Upper lobe of left lung (tissue), 6 donors: ENCODE results near the gene ARHGAP15. TPM values are rescaled to one million over a fixed set of nuclear protein-coding genes. Genes with fewer than 3 reads are reported as not detected.
A peak's percentile ranks its signal among the peaks of the same experiment; 100 is the strongest.

Experiments used
- ATAC-seq, 2 donors: fragments of 200-7000 bp; cut with Tn5 transposase; one replicate each; pipeline ENCODE4 v1.9.1; 2022; ENCODE audit warnings: mild to moderate bottlenecking in 2 of 2, moderate library complexity in 2 of 2; ENCODE audit not compliant: low FRiP score in 2 of 2
- DNase-seq, 2 donors: peaks; one replicate each; pipeline ENCODE4 v3.0.0-alpha.2; 2019 to 2020
- H3K27ac ChIP-seq, 4 donors: fragments of 200-600 bp; sonication (generic); one replicate each; pipeline ENCODE4 v1.5.1; 2016 to 2019
- H3K27me3 ChIP-seq, 4 donors: fragments of 200-600 bp; sonication (generic); one replicate each; pipeline ENCODE4 v1.5.1; 2017 to 2019
- H3K36me3 ChIP-seq, 4 donors: fragments of 200-600 bp; sonication (generic); one replicate each; pipeline ENCODE4 v1.5.1; 2016 to 2019
- H3K4me1 ChIP-seq, 4 donors: fragments of 200-600 bp; sonication (generic); one replicate each; pipeline ENCODE4 v1.5.1; 2018 to 2019
- H3K4me3 ChIP-seq, 4 donors: fragments of 200-600 bp; sonication (generic); one replicate each; pipeline ENCODE4 v1.5.1; 2017 to 2019; ENCODE audit warnings: mild to moderate bottlenecking in 2 of 4, moderate library complexity in 1 of 4
- H3K9me3 ChIP-seq, 4 donors: fragments of 200-600 bp; sonication (generic); one replicate each; pipeline ENCODE4 v1.5.1; 2018 to 2019
- CTCF ChIP-seq, 6 experiments: fragments of 450-650 bp in 4 of 6; fragments of 200-600 bp in 2 of 6; sonication (generic) in 2 of 6; IDR thresholded peaks; one replicate each; pipeline ENCODE4 v1.5.1; 2016 to 2019; ENCODE audit warnings: antibody characterized with exemption in 6 of 6
- EP300 ChIP-seq, 4 donors: sonication (generic); formaldehyde crosslinking; IDR thresholded peaks; one replicate each; pipeline ENCODE4 v1.5.1; 2017; ENCODE audit warnings: antibody characterized with exemption in 4 of 4, control low read depth in 2 of 4
- POLR2A ChIP-seq, 4 donors: fragments of 450-650 bp; IDR thresholded peaks; one replicate each; pipeline ENCODE4 v1.5.1; 2016 to 2017; ENCODE audit warnings: antibody characterized with exemption in 4 of 4, mild to moderate bottlenecking in 2 of 4
- POLR2AphosphoS5 ChIP-seq, 2 donors: sonication (generic); formaldehyde crosslinking; IDR thresholded peaks; one replicate each; pipeline ENCODE4 v1.5.1; 2017; ENCODE audit warnings: antibody characterized with exemption in 2 of 2
- WGBS, 2 donors: methylation state at CpG; one replicate each; pipeline ENCODE4 v1.1.5; 2017 to 2018; 5-methylcytosine and 5-hydroxymethylcytosine counted together
- total RNA-seq, 6 donors: library from RNA; depleted of rRNA in 4 of 6; stranded (reverse); fragments of >200 nt in 4 of 6; gene quantifications; one replicate each; pipeline versions ENCODE4 v1.1.0 to v1.2.1, GENCODE V29; 2016 to 2021
- donor health status: DM: no; HTN: no; CAD: no; lungs with moderate emphysema.
- donor health status: DM: no; HTN: yes; CAD: no; lungs with severe emphysema.

The ARHGAP15 gene
- total RNA-seq, 6 donors from 2014 or later: 11.9 to 57.6 (median 17.5) TPM

GRCh38 chr2:143146815-143147530 is 17.8 kb downstream of the ARHGAP15 start:
- 72% methylated on average over 7 of the region's 7 CpGs for WGBS, 2 donors
- ATAC-seq (no peak), DNase-seq (no peak)
- Histone ChIP-seq H3K36me3 (no peaks in the 10 kb centered on the region), H3K9me3 (no peaks in the 10 kb centered on the region), H3K27ac (no peak overlapping the region), H3K27me3 (no peaks in the 10 kb centered on the region), H3K4me3 (no peak overlapping the region), H3K4me1 (peaks cover 0 to 6% (median 3%) of the 10 kb centered on the region in 4 donors)
- no peak for TF ChIP-seq POLR2AphosphoS5 (IDR thresholded peaks at IDR 0.05)
- no peak for TF ChIP-seq CTCF (IDR thresholded peaks at IDR 0.05)
- no peak for TF ChIP-seq EP300 (IDR thresholded peaks at IDR 0.05)
- no peak for TF ChIP-seq POLR2A (IDR thresholded peaks at IDR 0.05)

- DNase-seq: no peak
- ATAC-seq: no peak
- Histone ChIP-seq H3K27ac (no peak overlapping the region), H3K9me3 (no peaks in the 10 kb centered on the region), H3K36me3 (no peaks in the 10 kb centered on the region), H3K4me3 (no peak overlapping the region), H3K4me1 (peaks cover 0 to 6% (median 3%) of the 10 kb centered on the region in 4 donors), H3K27me3 (no peaks in the 10 kb centered on the region)
- TF ChIP-seq CTCF (IDR thresholded peaks at IDR 0.05) (no peak), POLR2AphosphoS5 (IDR thresholded peaks at IDR 0.05) (no peak), EP300 (IDR thresholded peaks at IDR 0.05) (no peak), POLR2A (IDR thresholded peaks at IDR 0.05) (no peak)
Measured at GRCh38 chr2:143148011-143148410, 18.8 kb downstream of the ARHGAP15 start.

- ATAC-seq (no peak), DNase-seq (no peak)
- Histone ChIP-seq H3K9me3 (no peaks in the 10 kb centered on the region), H3K27ac (no peak overlapping the region), H3K36me3 (no peaks in the 10 kb centered on the region), H3K4me1 (peaks cover 0 to 6% (median 3%) of the 10 kb centered on the region in 4 donors), H3K4me3 (no peak overlapping the region), H3K27me3 (no peaks in the 10 kb centered on the region)
- 76 to 79% methylated on average over 5 of the region's 5 CpGs for WGBS, 2 donors
- TF ChIP-seq POLR2AphosphoS5 (IDR thresholded peaks at IDR 0.05): no peak
- TF ChIP-seq EP300 (IDR thresholded peaks at IDR 0.05): no peak
- no peak for TF ChIP-seq CTCF (IDR thresholded peaks at IDR 0.05)
- no peak for TF ChIP-seq POLR2A (IDR thresholded peaks at IDR 0.05)
Measured at GRCh38 chr2:143148757-143149156, 19.5 kb downstream of the ARHGAP15 start.

GRCh38 chr2:143150287-143150686 is 21.1 kb downstream of the ARHGAP15 start:
- H3K27me3 ChIP-seq: no peaks in the 10 kb centered on the region
- WGBS, 2 donors: 48 to 51% methylated on average over 4 of the region's 4 CpGs
- TF ChIP-seq POLR2A (IDR thresholded peaks at IDR 0.05): peak in 1 of 4 donors; percentile 38
- TF ChIP-seq POLR2AphosphoS5 (IDR thresholded peaks at IDR 0.05): no peak
- DNase-seq: no peak
- H3K4me1 ChIP-seq: peaks cover 0 to 6% (median 3%) of the 10 kb centered on the region in 4 donors
- peak in 1 of 2 donors; percentile 75 for ATAC-seq
- H3K9me3 ChIP-seq: no peaks in the 10 kb centered on the region
- H3K27ac ChIP-seq: peak overlapping the region; percentile 23 to 71 (median 55)
- no peaks in the 10 kb centered on the region for H3K36me3 ChIP-seq
- no peak overlapping the region for H3K4me3 ChIP-seq

GRCh38 chr2:143151111-143151752 is 22.0 kb downstream of the ARHGAP15 start:
- DNase-seq (no peak), ATAC-seq (no peak)
- 94 to 100% methylated on average over 1 of the region's 1 CpG for WGBS, 2 donors
- Histone ChIP-seq H3K36me3 (no peaks in the 10 kb centered on the region), H3K4me3 (no peak overlapping the region), H3K9me3 (no peaks in the 10 kb centered on the region), H3K27me3 (no peaks in the 10 kb centered on the region), H3K4me1 (peaks cover 0 to 5% (median under 1%) of the 10 kb centered on the region in 4 donors), H3K27ac (peak overlapping the region in 2 of 4 donors; percentile 34 to 53)
- TF ChIP-seq CTCF (IDR thresholded peaks at IDR 0.05) (no peak), POLR2A (IDR thresholded peaks at IDR 0.05) (no peak), EP300 (IDR thresholded peaks at IDR 0.05) (no peak), POLR2AphosphoS5 (IDR thresholded peaks at IDR 0.05) (no peak)
